HepG2 (cell line): ENCODE results near the gene SNX21. TPM values are rescaled to one million over a fixed set of nuclear protein-coding genes. Genes with fewer than 3 reads are reported as not detected.

ENCODE experiments used
- ADNP ChIP-seq: sonication (generic); formaldehyde crosslinking; IDR thresholded peaks from 2 replicates; pipeline ENCODE4 v1.4.0; 2020; ENCODE audit warnings: missing genetic modification reagents
- FIP1L1 ChIP-seq: fragments of 200-400 bp; formaldehyde crosslinking; IDR thresholded peaks from 2 replicates; pipeline ENCODE4 v1.6.1; 2018; ENCODE audit warnings: low read depth, mild to moderate bottlenecking, low read length, moderate library complexity, borderline replicate concordance; ENCODE audit not compliant: insufficient read depth
- FOXA1 ChIP-seq, 2 experiments: fragments of 450-650 bp in 1 of 2; sonication (generic) in 1 of 2; formaldehyde crosslinking in 1 of 2; IDR thresholded peaks; 2 replicates each; pipeline versions ENCODE4 v1.4.0 to v1.6.1; 2016 to 2020; ENCODE audit warnings: missing genetic modification reagents in 1 of 2
- GATAD2A ChIP-seq: IDR thresholded peaks from 2 replicates; pipeline ENCODE4 v1.6.1; 2016
- HNF1A ChIP-seq, 2 experiments: sonication (generic) in 1 of 2; formaldehyde crosslinking in 1 of 2; IDR thresholded peaks; 2 replicates each; pipeline versions ENCODE4 v1.4.0 to v1.6.1; 2016 to 2020; ENCODE audit warnings: borderline replicate concordance in 1 of 2, low read depth in 1 of 2, mild to moderate bottlenecking in 1 of 2, missing genetic modification reagents in 1 of 2
- HOMEZ ChIP-seq: IDR thresholded peaks from 2 replicates; pipeline ENCODE4 v1.6.1; 2016; ENCODE audit warnings: low read depth
- KDM5A ChIP-seq: fragments of 200-600 bp; sonication (generic); IDR thresholded peaks from 2 replicates; pipeline ENCODE4 v1.7.0; 2018; ENCODE audit warnings: antibody characterized with exemption, mild to moderate bottlenecking, low read length, borderline replicate concordance
- KLF16 ChIP-seq, 2 experiments: sonication (generic) in 1 of 2; formaldehyde crosslinking in 1 of 2; IDR thresholded peaks; 2 replicates each; pipeline versions ENCODE4 v1.6.1 to v1.8.0; 2016 to 2023; ENCODE audit warnings: missing genetic modification reagents in 2 of 2, missing compliant biosample characterization in 1 of 2
- KLF9 ChIP-seq: IDR thresholded peaks from 2 replicates; pipeline ENCODE4 v1.6.1; 2016; ENCODE audit warnings: low read depth
- POGK ChIP-seq: sonication (generic); formaldehyde crosslinking; conservative IDR thresholded peaks from 2 replicates; pipeline ENCODE4 v1.8.0; 2022; ENCODE audit warnings: mild to moderate bottlenecking, moderate library complexity, missing genetic modification reagents
- RXRA ChIP-seq: sonication (generic); formaldehyde crosslinking; IDR thresholded peaks from 2 replicates; pipeline ENCODE4 v1.5.1; 2020; ENCODE audit warnings: missing genetic modification reagents
- SMARCC2 ChIP-seq: fragments of 450-650 bp; IDR thresholded peaks from 2 replicates; pipeline ENCODE4 v1.6.1; 2017; ENCODE audit warnings: antibody characterized with exemption, mild to moderate bottlenecking
- STAT6 ChIP-seq: sonication (generic); formaldehyde crosslinking; IDR thresholded peaks from 2 replicates; pipeline ENCODE4 v1.4.0; 2020; ENCODE audit warnings: missing genetic modification reagents, mild to moderate bottlenecking, borderline replicate concordance
- ZNF3 ChIP-seq: IDR thresholded peaks from 2 replicates; pipeline ENCODE4 v1.7.0; 2017; ENCODE audit warnings: inconsistent platforms
- ZNF792 ChIP-seq: IDR thresholded peaks from 2 replicates; pipeline ENCODE4 v1.6.1; 2016
- polyA plus RNA-seq, 8 experiments: library from polyadenylated mRNA; depleted of rRNA in 3 of 8; stranded (reverse) in 7 of 8; unstranded in 1 of 8; fragments of >200 nt; fragmentation: Illumina TruSeq in 4 of 8; extraction: Trizol in 4 of 8; gene quantifications; 2 replicates each; pipeline versions ENCODE4 v1.2.1 to v1.2.3, GENCODE V29; 2011 to 2016; ENCODE audit warnings: low read depth in 4 of 8, missing spikeins in 1 of 8, mixed read lengths in 1 of 8; ENCODE audit not compliant: insufficient read depth in 1 of 8
- total RNA-seq, 5 experiments: library from RNA; depleted of rRNA; stranded (reverse); fragments of >200 nt; fragmentation: Illumina TruSeq; extraction: Trizol; gene quantifications; 2 replicates each; pipeline ENCODE4 v1.2.3, GENCODE V29; 2016; ENCODE audit warnings: low read depth in 1 of 5
- TF ChIP-seq, protein P1 (sequence below): IDR thresholded peaks from 2 replicates; pipeline ENCODE4 v1.6.1; 2016; ENCODE audit warnings: low read depth, borderline replicate concordance

The SNX21 gene
- total and polyA plus RNA-seq, 2 of the 13 experiments (the other 11 are each of a cell fraction or from before 2014, with no cell fraction given) = 7.7 to 12.8 TPM

DNA sequence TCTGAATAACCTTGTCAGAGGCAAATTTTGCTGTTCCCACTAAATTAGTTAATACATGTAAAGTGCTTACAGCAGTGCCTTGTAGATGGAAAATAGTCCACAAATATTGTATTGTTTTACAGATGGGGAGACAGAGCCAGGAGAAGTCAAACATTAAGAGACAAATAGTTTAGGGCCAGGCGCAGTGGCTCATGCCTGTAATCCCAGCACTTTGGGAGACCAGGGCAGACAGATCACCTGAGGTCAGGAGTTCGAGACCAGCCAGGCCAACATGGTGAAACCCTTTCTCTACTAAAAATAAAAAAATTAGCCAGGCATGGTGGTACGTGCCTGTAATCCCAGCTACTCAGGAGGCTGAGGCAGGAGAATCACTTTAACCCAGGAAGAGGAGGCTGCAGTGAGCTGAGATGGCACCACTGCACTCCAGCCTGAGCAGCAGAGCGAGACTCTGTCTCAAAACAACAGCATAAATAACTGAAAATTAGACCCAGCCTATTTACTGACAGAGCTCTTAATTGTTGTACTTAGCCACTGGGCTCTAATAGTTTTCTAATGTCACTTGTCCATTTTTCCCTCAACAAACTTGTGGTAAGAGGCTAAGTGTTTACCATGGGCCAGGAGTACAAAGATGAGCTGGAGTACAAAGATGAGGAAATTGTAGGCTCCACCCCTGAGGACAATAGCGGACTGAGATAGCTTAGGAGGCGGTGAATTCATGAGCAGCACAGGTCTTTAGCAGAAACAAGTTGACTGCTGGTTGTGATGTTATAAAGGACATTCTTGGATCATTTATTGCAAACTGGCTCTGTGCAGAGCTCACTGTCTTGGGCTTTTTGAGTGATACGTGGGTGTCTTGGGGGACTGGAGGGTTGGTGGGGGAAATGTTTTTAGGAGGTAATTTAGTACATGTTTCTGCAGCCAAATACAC is 30.2 kb downstream of the SNX21 start (continued):
- TF ChIP-seq STAT6 (CRISPR knock-in tag) (peak; percentile 69; the same call in 1 of the 2 replicates), RXRA (0 out of 2 replicates have a peak, but pooled peaks have one; percentile 33), ADNP (CRISPR knock-in tag) (peak; percentile 78), ZNF3 (CRISPR knock-in tag) (peak; percentile 97), KLF9 (CRISPR knock-in tag) (0 out of 2 replicates have a peak, but pooled peaks have one; percentile 21), HOMEZ (CRISPR knock-in tag) (peak; percentile 84; the same call in 1 of the 2 replicates), FIP1L1 (no peak), ZNF792 (CRISPR knock-in tag) (peak; percentile 47; the same call in 1 of the 2 replicates), SMARCC2 (peak; percentile 32; the same call in 1 of the 2 replicates), KLF16 (CRISPR knock-in tag; IDR thresholded peaks at IDR 0.05) (peak in 1 of 2 experiments; percentile 69; a peak in 1 of 4 replicates), GATAD2A (peak; percentile 79), POGK (CRISPR knock-in tag) (peak; percentile 54; the same call in 1 of the 2 replicates), HNF1A (IDR thresholded peaks at IDR 0.05; ENCODE audit: low read depth) (no peak; the same call in 1 of the 2 replicates), HNF1A (CRISPR knock-in tag; IDR thresholded peaks at IDR 0.05; ENCODE audit: borderline replicate concordance) (0 out of 2 replicates have a peak, but pooled peaks have one; percentile 12), FOXA1 (IDR thresholded peaks at IDR 0.05) (no peak), FOXA1 (CRISPR knock-in tag; IDR thresholded peaks at IDR 0.05) (peak; percentile 87), KDM5A (0 out of 2 replicates have a peak, but pooled peaks have one; percentile 49)
- TF ChIP-seq, protein P1, sequence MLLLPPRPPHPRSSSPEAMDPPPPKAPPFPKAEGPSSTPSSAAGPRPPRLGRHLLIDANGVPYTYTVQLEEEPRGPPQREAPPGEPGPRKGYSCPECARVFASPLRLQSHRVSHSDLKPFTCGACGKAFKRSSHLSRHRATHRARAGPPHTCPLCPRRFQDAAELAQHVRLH (CRISPR knock-in tag) = 0 out of 2 replicates have a peak, but pooled peaks have one; percentile 33
